Adipose tissue (tissue), 3 donors: ENCODE data around the gene SCAMP4. TPM values are rescaled to one million over a fixed set of nuclear protein-coding genes. Genes with fewer than 3 reads are reported as not detected.
"Not testable (repeated sequence)": the region's sequence is repeated elsewhere in the genome, so short reads cannot be mapped to it uniquely, and the experiment has no call there.

Experiments used
- H3K27ac ChIP-seq: one replicate; pipeline ENCODE4 v1.5.1; 2013; ENCODE audit warnings: low read depth, low read length
- WGBS, 3 donors: extraction: QIAGEN DNeasy Blood & Tissue Kit; methylation state at CpG; one replicate each; pipeline ENCODE4 v1.1.7; 2013; 5-methylcytosine and 5-hydroxymethylcytosine counted together
- polyA plus RNA-seq, 3 donors: library from polyadenylated mRNA; stranded (reverse); fragments of 200-250 nt; gene quantifications; one replicate each; pipeline ENCODE4 v1.2.3, GENCODE V29; 2013
- donor health status: healthy with polysubstance abuse.
- donor health status: Bipolar disorder and iron deficiency.
- donor health status: healthy.

The SCAMP4 gene
- polyA plus RNA-seq, 3 donors, result 18.7 to 29.2 (median 24.0) TPM

DNA sequence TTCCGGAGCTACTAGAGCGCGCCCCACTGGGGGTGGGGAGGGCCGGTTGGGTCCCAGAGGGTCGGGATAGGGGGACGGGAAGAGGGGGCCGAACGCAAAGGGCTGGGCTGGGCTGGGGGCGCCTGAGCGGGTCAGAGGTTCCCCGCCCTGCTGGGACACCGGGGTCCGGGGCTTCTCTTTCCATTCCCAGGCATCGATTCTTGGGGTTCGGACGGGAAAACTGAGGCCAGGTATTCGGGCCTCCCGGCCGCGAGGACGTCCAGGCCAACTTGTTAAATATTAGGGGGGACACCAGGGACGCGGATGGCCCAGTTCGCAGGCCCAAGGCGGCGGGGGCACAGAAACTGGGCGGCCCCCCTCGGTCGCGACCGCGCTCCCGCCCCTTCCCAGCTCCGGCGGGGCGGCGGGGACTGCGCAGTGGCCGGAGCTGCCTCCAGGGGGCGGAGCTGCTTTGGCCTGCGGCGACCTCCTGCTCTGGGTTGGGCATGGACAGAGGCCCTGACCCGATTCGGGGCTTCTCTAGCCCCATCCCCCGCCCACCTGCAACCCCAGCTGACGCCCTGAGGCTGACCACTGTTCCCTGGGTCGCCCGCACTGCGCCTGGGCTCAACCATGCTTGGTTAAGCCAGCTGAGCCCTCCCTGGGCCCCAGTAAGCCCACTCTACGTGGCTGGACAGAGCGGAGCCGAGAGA lies 40.6 kb upstream of the SCAMP4 start:
- 5 to 8% (median 6%) methylated on average over 45 to 52 of the region's 52 CpGs for WGBS, 3 donors
- peak overlapping the region; percentile 13 for H3K27ac ChIP-seq

- WGBS, 3 donors, result 86 to 90% (median 89%) methylated on average over 17 of the region's 17 CpGs
These were observed 39.8 kb upstream of the SCAMP4 start for GRCh38 chr19:1865172-1866010.

DNA sequence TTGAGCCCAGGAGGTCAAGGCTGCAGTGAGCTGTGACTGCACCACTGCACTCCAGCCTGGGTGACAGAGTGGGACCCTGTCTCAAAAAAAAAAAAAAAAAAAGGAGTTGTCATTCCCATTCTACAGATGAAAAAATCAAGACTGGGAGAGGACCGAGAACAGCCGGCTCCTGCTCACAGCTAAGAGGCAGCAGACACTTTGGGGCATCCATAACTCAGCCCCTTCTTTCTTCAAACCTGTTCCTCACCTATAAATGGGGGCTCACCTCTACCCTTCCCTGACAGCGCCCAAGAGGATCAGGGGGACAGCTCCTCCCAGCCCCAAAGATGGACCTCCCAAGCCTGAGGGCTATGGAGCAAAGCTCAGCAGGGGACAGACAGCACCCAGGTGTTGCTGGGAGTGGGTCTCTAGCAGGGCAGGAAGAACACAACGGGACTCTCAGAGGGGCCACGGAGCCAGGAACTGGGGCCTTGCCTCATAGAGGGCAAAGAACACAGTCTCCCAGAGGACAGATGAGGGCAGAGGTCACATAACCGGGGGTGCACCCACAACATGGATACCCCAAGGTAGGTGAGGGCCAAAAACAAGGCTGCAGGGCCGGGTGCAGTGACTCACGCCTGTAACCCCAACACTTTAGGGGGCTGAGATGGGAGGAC lies 38.4 kb upstream of the SCAMP4 start:
- H3K27ac ChIP-seq, result no peak overlapping the region
- WGBS, 3 donors, result 86 to 92% (median 87%) methylated on average over 8 of the region's 8 CpGs

More at GRCh38 chr19:1865172-1866010, 39.8 kb upstream of the SCAMP4 start:
- no peak overlapping the region for H3K27ac ChIP-seq

DNA sequence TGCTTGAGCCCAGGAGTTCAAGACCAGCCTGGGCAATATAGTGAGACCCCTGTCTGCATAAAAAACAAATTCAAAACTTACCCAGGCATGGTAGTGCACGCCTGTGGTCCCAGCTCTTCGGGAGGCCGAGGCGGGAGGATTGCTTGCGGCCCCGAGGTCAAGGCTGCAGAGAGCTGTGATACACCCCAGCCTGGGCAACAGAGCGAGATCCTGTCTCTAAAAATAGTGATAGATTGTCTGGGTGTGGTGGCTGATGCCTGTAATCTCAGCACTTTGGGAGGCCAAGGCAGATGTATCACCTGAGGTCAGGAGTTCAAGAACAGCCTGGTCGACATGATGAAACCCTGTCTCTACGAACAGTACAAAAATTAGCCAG lies 37.9 kb upstream of the SCAMP4 start:
- H3K27ac ChIP-seq, result no peak overlapping the region
- WGBS, 3 donors, result 91 to 94% (median 92%) methylated on average over 9 of the region's 9 CpGs

DNA sequence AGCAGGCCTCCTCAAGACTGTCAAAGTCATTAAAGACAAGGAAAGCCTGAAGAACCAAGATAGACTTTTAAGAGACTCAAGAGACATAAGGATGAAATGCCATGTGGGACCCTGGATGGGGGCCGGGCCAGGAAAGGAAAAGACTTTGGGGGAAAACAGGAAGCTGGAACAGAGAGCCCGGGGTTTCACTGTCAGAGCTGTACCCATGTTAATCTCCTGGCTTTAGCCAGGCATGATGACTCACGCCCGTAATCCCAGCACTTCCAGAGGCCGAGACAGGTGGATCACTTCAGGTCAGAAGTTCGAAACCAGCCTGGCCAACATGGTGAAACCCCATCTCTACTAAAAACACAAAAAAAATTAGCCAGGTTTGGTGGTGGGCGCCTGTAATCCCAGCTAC lies 36.2 kb upstream of the SCAMP4 start:
- 79 to 83% (median 82%) methylated on average over 7 of the region's 7 CpGs for WGBS, 3 donors
- H3K27ac ChIP-seq, result no peak overlapping the region

DNA sequence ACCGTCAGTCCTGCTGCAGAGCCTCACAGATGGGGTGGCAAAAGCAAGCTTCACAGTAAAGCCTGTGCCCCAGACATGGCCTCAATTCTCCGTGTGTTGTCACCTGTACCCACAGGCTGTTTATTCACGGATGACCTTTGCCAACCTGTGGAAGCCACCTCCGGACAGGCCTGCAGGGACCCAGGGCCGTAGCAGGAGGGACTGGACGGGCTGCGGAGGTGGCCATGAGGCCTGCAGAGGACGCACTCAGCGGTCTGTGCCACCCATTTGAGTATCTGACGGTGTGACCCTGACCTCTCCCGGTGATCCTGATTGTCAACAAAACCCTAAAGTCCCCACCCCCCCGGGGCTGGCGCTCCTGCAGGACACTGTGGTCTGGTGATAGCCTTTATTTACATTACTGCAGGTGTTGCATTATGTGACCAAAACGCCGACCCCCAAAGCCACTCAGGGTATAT lies 34.0 kb upstream of the SCAMP4 start:
- WGBS, 3 donors, result 43 to 86% (median 84%) methylated on average over 15 of the region's 15 CpGs
- H3K27ac ChIP-seq, result no peak overlapping the region

DNA sequence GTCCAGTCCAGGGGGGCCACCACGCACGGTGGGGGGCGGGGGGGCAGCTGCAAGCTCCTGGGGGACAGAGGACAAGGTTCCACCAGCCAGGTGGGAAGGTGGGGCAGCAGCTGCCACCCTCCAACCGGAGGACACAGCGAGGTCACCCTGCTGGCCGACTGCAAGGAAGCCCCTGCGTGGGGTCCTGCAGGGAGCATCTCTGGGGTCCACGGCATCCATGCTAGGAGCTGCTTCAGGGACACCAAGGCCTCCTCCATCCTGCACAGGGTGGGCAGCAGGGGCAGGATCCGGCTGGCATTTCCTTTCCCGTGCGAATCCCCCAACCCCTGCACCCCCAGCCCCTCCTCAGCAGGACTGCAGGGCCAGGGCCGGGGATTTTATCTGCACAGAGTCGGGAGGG lies 33.6 kb upstream of the SCAMP4 start:
- H3K27ac ChIP-seq, result no peak overlapping the region
- WGBS, 3 donors, result 72 to 89% (median 88%) methylated on average over 13 of the region's 13 CpGs

DNA sequence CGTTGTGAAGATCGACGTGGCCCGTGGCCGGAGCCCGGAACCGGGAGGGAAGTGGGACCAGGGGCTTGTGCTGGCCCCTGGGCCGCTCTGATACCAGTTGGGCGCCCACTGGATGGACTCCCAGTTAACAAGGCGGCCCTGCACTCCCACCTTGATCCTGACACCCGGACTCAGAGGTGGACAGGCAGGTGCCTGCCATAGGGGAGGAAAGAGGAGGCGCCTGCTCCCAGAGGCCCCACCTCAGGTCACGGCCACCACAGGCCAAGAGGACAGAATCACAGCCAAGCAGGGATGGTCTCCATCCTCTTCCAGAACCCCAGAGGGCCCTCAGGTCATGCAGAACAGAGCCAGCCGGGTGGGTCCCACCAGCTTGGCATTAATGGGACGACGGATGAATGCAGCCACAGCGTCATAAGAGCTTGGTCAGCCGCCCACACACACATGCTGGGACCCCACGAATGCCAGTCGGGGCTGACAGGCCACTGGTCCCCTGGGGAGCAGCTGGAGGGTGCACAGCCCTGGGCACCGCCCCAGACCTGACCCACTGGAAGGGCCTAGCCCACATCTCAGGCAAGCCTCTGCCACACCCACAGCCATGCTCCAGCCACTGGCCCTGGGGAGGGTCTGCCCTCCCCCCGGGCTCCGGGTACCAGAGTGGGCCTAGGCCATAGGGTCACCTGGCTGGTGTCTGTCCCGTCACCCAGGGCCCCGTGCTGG lies 32.2 kb upstream of the SCAMP4 start:
- 76 to 83% (median 80%) methylated on average over 25 of the region's 25 CpGs for WGBS, 3 donors
- no peak overlapping the region for H3K27ac ChIP-seq

DNA sequence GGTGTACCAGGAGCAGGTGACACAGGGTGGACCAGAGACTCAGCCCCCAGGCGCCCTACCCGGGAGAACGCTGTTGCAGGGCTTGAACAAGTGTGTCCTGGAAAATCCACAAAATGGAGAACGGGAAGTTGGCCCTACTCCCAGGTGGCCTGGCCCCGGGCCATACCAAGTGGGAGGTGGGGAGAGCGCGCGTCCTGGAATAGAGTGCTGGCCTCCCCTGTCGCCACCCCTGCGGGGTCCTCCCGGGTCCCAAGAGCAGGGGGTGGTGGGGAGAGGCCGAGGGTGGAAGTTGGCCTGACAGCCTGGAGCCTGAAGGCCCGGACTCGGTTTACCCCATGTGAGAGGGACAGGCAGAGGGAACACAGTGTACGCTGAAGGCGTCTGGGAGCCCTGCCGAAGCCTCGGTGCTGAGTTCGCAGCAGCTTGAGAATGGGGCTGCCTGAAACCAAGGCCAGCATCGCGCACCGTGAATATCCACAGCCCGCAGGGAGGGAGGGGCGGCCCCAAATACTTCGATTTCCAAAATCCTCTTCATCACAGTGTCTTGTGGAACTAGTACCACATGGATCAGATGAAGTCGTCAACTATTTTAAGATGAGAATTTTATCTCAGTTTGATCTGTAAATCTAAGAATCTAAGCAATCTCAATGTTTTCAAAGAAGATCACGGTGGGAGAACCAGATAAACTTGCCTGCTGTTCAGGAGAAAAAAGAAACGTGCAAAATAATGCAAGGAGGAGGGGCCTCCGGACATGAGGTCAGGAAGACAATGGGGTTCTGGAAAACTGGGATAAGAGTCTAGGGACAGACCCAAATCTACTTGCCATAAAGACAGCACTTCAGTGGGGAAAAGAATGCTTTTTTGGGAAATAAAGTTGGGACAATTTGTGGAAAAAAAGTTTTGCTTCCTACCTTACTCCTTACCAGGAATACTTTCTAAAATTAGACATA lies 31.4 kb upstream of the SCAMP4 start:
- no peak overlapping the region for H3K27ac ChIP-seq
- WGBS, 3 donors, result 19 to 51% (median 37%) methylated on average over 26 to 29 of the region's 29 CpGs

DNA sequence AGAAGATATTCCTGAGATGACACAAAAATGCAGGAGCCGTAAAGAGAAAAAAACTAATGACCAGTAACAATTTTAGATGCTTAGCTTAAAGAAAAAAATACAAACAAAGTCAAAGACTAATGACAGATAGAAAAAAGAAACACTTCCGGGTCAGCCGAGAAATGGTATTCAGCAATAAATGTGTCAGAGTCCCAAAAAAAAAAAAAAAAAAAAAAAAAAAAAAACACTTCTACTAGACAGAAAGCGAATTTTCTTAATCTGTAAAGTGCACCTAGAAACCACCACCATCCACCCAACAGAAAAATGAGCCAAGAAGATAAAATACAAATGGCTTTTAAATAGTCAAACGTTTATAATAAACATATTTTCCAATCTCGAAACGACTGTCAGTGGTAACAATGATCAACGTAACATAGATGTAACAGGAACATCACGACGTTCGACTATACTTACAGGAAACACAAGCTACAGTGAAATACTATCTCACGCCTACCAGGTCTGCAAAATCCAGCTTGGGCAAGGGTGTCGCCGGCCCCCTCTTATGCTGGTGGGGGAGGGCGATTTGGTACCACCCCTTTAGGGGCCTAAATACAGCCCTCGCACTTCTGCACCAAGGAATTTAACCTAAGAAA lies 30.5 kb upstream of the SCAMP4 start:
- H3K27ac ChIP-seq, result no peak overlapping the region
- WGBS, 3 donors, result 4 to 10% (median 5%) methylated on average over 16 of the region's 16 CpGs

GRCh38 chr19:1875265-1875645 lies 29.9 kb upstream of the SCAMP4 start:
- H3K27ac ChIP-seq, result not testable (repeated sequence)
- 1 to 3% (median 2%) methylated on average over 11 of the region's 11 CpGs for WGBS, 3 donors

- 0 to 1% (median 1%) methylated on average over 74 to 87 of the region's 87 CpGs for WGBS, 3 donors
- peak overlapping the region; percentile 85 for H3K27ac ChIP-seq
These were observed 29.3 kb upstream of the SCAMP4 start for GRCh38 chr19:1875646-1876495.

GRCh38 chr19:1876496-1877279 lies 28.5 kb upstream of the SCAMP4 start:
- WGBS, 3 donors, result 25 to 42% (median 39%) methylated on average over 39 to 44 of the region's 53 CpGs

DNA sequence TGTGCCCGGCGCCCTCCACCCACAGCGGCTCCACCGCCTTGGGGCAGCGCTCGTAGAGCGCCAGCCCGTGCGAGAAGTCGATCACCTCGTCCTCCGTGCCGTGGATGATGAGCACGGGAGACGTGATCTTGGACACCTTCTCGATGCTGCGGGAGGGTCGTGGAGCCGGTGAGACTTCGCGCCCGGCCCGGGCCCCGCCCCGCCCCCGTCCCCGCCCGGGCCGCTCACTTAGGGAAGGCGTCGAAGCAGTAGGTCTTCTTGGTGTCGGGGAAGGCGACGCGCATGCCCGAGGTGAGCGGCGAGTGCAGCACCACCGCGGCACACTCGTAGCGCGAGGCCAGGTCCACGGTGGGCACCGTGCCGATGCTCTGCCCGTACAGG lies 27.9 kb upstream of the SCAMP4 start:
- 74 to 76% (median 76%) methylated on average over 20 to 34 of the region's 47 CpGs for WGBS, 3 donors
- H3K27ac ChIP-seq, result not testable (repeated sequence)

More at GRCh38 chr19:1876496-1877279, 28.5 kb upstream of the SCAMP4 start:
- H3K27ac ChIP-seq, result peak overlapping the region; percentile 1

GRCh38 chr19:1878583-1878982 lies 26.6 kb upstream of the SCAMP4 start:
- H3K27ac ChIP-seq, result not testable (repeated sequence)
- 66 to 88% (median 80%) methylated on average over 6 to 8 of the region's 8 CpGs for WGBS, 3 donors

DNA sequence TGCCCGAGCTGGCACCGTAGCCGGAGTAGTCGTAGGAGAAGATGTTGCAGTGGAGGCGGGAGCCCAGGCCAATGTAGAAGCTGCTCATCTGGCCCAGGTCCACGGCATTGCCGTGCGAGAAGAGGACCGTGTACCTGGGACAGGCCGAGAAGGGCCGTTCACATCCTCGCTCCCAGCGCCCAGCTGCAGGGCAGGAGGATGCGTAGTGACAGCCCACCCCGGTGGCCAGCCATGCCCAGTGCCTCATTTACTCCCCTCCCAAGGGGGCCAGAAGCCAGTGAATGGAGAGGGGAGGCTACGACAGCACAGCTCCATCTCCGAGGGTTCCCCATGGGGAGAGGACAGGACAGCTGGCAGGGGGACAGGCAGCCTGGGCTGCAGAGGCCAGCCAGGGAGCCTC lies 25.2 kb upstream of the SCAMP4 start:
- not testable (repeated sequence) for H3K27ac ChIP-seq
- WGBS, 3 donors, result 84 to 91% (median 84%) methylated on average over 12 to 15 of the region's 17 CpGs
